Right lobe of liver (tissue), 4 donors: ENCODE results near the gene PRKN.

Experiments
- POLR2A ChIP-seq: fragments of 450-650 bp; IDR thresholded peaks from one replicate; pipeline ENCODE4 v1.6.1; 2017; ENCODE audit warnings: antibody characterized with exemption, mild to moderate bottlenecking
- TF ChIP-seq, protein P1 (sequence below), 4 donors: fragments of 200-600 bp in 3 of 4; fragments of 450-650 bp in 1 of 4; IDR thresholded peaks; one replicate each; pipeline versions ENCODE4 v1.5.1 to v1.8.0; 2016 to 2022; ENCODE audit warnings: antibody characterized with exemption in 4 of 4, mild to moderate bottlenecking in 2 of 4
- donor health status: DM: no; HTN: no; CAD: no.
- donor health status: DM: no; HTN: no; CAD: no.
- donor health status: DM: no; HTN: yes; CAD: no.

DNA sequence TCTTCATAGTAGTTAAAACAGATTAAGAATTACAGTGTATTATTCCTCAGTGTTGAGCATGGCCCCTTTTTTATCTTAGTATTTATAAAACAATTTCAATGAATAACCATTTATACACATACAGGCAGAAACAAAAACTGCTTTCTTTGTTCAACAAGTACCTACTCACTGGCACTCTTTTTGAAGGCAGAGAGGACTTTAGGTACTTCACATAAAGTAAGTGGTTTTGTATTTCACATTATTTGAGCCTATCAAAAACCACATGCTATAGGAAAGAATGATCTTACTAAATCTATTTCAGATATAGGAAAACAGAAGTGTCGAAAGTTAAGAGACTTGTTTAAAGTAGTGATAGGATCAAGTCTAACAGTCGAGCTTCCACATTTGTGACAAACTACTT is 73.8 kb downstream of the PRKN start:
- TF ChIP-seq, protein P1, sequence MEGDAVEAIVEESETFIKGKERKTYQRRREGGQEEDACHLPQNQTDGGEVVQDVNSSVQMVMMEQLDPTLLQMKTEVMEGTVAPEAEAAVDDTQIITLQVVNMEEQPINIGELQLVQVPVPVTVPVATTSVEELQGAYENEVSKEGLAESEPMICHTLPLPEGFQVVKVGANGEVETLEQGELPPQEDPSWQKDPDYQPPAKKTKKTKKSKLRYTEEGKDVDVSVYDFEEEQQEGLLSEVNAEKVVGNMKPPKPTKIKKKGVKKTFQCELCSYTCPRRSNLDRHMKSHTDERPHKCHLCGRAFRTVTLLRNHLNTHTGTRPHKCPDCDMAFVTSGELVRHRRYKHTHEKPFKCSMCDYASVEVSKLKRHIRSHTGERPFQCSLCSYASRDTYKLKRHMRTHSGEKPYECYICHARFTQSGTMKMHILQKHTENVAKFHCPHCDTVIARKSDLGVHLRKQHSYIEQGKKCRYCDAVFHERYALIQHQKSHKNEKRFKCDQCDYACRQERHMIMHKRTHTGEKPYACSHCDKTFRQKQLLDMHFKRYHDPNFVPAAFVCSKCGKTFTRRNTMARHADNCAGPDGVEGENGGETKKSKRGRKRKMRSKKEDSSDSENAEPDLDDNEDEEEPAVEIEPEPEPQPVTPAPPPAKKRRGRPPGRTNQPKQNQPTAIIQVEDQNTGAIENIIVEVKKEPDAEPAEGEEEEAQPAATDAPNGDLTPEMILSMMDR (IDR thresholded peaks at IDR 0.05) = no peak
- no peak for TF ChIP-seq POLR2A
